Activated CD4-positive, CD25-positive, alpha-beta regulatory T cell treated with anti-CD3 and anti-CD28 coated beads, Interleukin-2, amount 50 U/mL, for 24 hours (primary cell): ENCODE measurements around the gene VASN.
A peak's percentile ranks its signal among the peaks of the same experiment; 100 is the strongest.
"Not testable (repeated sequence)": the region's sequence is repeated elsewhere in the genome, so short reads cannot be mapped to it uniquely, and the experiment has no call there.

Source experiments
- ATAC-seq, 2 donors: fragments of 150-1000 bp; cut with Tn5 transposase; one replicate each; pipeline ENCODE4 v1.10.0; 2021; ENCODE audit warnings: mild to moderate bottlenecking in 1 of 2, moderate library complexity in 1 of 2

The VASN gene

GRCh38 chr16:4386451-4386805 is 14.8 kb downstream of the VASN start:
- no peak for ATAC-seq

GRCh38 chr16:4386951-4387565 is 15.4 kb downstream of the VASN start:
- no peak for ATAC-seq

- ATAC-seq: no peak
Measured at GRCh38 chr16:4387781-4388180, 16.1 kb downstream of the VASN start.

- ATAC-seq: no peak
Measured at GRCh38 chr16:4388271-4389021, 16.8 kb downstream of the VASN start.

GRCh38 chr16:4389051-4389955 is 17.7 kb downstream of the VASN start:
- no peak for ATAC-seq

- no peak for ATAC-seq
Measured at GRCh38 chr16:4390266-4391260, 18.9 kb downstream of the VASN start.

GRCh38 chr16:4391631-4392381 is 20.2 kb downstream of the VASN start:
- no peak for ATAC-seq

- no peak for ATAC-seq
Measured at GRCh38 chr16:4392382-4393239, 21.0 kb downstream of the VASN start.

- ATAC-seq: no peak
Measured at GRCh38 chr16:4393240-4393600, 21.6 kb downstream of the VASN start.

- not testable (repeated sequence) for ATAC-seq
Measured at GRCh38 chr16:4393850-4394249, 22.2 kb downstream of the VASN start.

- ATAC-seq: no peak
Measured at GRCh38 chr16:4395055-4395726, 23.5 kb downstream of the VASN start.

GRCh38 chr16:4399001-4399730 is 27.5 kb downstream of the VASN start:
- ATAC-seq: no peak

- no peak for ATAC-seq
Measured at GRCh38 chr16:4401094-4401501, 29.4 kb downstream of the VASN start.

GRCh38 chr16:4401510-4401909 is 29.9 kb downstream of the VASN start:
- no peak for ATAC-seq

GRCh38 chr16:4402439-4403132 is 30.9 kb downstream of the VASN start:
- ATAC-seq: peak; percentile 67 to 86

- ATAC-seq: no peak
Measured at GRCh38 chr16:4403133-4403949, 31.7 kb downstream of the VASN start.

GRCh38 chr16:4404247-4404966 is 32.8 kb downstream of the VASN start:
- no peak for ATAC-seq
